T follicular helper cell (primary cell): ENCODE measurements around the gene C1GALT1C1L.
"Not testable (repeated sequence)": the region's sequence is repeated elsewhere in the genome, so short reads cannot be mapped to it uniquely, and the experiment has no call there.

ENCODE experiments used
- DNase-seq: peaks from one replicate; pipeline ENCODE4 v3.0.0-alpha.2; 2020; ENCODE audit warnings: low read depth
- total RNA-seq, 2 experiments: gene quantifications; one replicate each; lab custom pipeline; 2026; lab: John Stamatoyannopoulos, UW

Gene C1GALT1C1L
- total RNA-seq = 0 to 0.04 reads per million in 2 experiments

- DNase-seq = no peak
These were observed at the start of gene C1GALT1C1L for GRCh38 chr2:43676322-43677050. C1GALT1C1L (minus strand) TSS chr2:43676429; CDS start chr2:43676322, 107 bp downstream.

- no peak for DNase-seq
These were observed 49.5 kb upstream of the C1GALT1C1L start for GRCh38 chr2:43725711-43726246.

GRCh38 chr2:43724728-43725526 lies 48.7 kb upstream of the C1GALT1C1L start:
- no peak for DNase-seq

- DNase-seq = no peak
These were observed 42.4 kb upstream of the C1GALT1C1L start for GRCh38 chr2:43718530-43719124.

GRCh38 chr2:43717322-43717721 lies 41.1 kb upstream of the C1GALT1C1L start:
- no peak for DNase-seq

- no peak for DNase-seq
These were observed 39.3 kb upstream of the C1GALT1C1L start for GRCh38 chr2:43715300-43716098.

GRCh38 chr2:43714164-43714563 lies 37.9 kb upstream of the C1GALT1C1L start:
- no peak for DNase-seq

- DNase-seq = no peak
These were observed 34.6 kb upstream of the C1GALT1C1L start for GRCh38 chr2:43710866-43711265.

GRCh38 chr2:43708891-43709290 lies 32.7 kb upstream of the C1GALT1C1L start:
- DNase-seq = no peak

GRCh38 chr2:43708178-43708577 lies 31.9 kb upstream of the C1GALT1C1L start:
- DNase-seq = no peak

- DNase-seq = no peak
These were observed 31.2 kb upstream of the C1GALT1C1L start for GRCh38 chr2:43707255-43708015.

- no peak for DNase-seq
These were observed 24.9 kb upstream of the C1GALT1C1L start for GRCh38 chr2:43701111-43701510.

GRCh38 chr2:43699761-43700160 lies 23.5 kb upstream of the C1GALT1C1L start:
- no peak for DNase-seq

GRCh38 chr2:43698140-43698539 lies 21.9 kb upstream of the C1GALT1C1L start:
- not testable (repeated sequence) for DNase-seq

GRCh38 chr2:43692428-43692994 lies 16.3 kb upstream of the C1GALT1C1L start:
- no peak for DNase-seq

GRCh38 chr2:43689999-43690398 lies 13.8 kb upstream of the C1GALT1C1L start:
- DNase-seq = no peak

GRCh38 chr2:43685357-43685756 lies 9.1 kb upstream of the C1GALT1C1L start:
- DNase-seq = no peak

GRCh38 chr2:43677783-43678182 lies 1.6 kb upstream of the C1GALT1C1L start:
- not testable (repeated sequence) for DNase-seq

- DNase-seq = no peak
These were observed 445 bp downstream of the C1GALT1C1L start for GRCh38 chr2:43675646-43676321.

- DNase-seq = no peak
These were observed 19.0 kb downstream of the C1GALT1C1L start for GRCh38 chr2:43657241-43657640.
